ENCODE measurements around the gene NAALADL2.

GRCh38 chr3:175103298-175103697 is 244.2 kb downstream of the NAALADL2 start:
- no peak for TF ChIP-seq NR3C1 (IDR thresholded peaks at IDR 0.05)
- TF ChIP-seq JUN (IDR thresholded peaks at IDR 0.05) = no peak

Measured in A549 (cell line).